Common myeloid progenitor, CD34-positive (primary cell): Measurements from ENCODE around the gene PSMF1.

Experiments
- CTCF ChIA-PET: fragments of 350-600 bp; sonication (Branson Sonifier 250); formaldehyde crosslinking; loops from one replicate; lab custom pipeline; 2021; ENCODE audit warnings: antibody characterized with exemption; lab: Charles Lee
- POLR2A ChIA-PET: fragments of 350-600 bp; sonication (Branson Sonifier 250); formaldehyde crosslinking; loops from one replicate; lab custom pipeline; 2021; ENCODE audit warnings: antibody characterized with exemption; lab: Charles Lee
- DNase-seq, 3 donors: peaks; one replicate each; pipeline versions ENCODE4 v3.0.0 to v3.0.0-alpha.2; 2013
- H3K27ac ChIP-seq, 2 experiments: 1 replicate in 1 of 2; 2 replicates in 1 of 2; pipeline ENCODE4 v1.7.0; 2013; ENCODE audit warnings: inconsistent platforms in 2 of 2, low read length in 2 of 2, mild to moderate bottlenecking in 2 of 2, low read depth in 1 of 2, moderate library complexity in 1 of 2; ENCODE audit not compliant: severe bottlenecking in 2 of 2, insufficient read depth in 1 of 2, poor library complexity in 1 of 2
- H3K27me3 ChIP-seq, 5 experiments: replicated peaks in 2 of 5; 1 replicate in 3 of 5; 2 replicates in 2 of 5; pipeline versions ENCODE4 v1.6.1 to v1.7.0; 2013; ENCODE audit warnings: low read length in 4 of 5, mild to moderate bottlenecking in 2 of 5, moderate library complexity in 2 of 5, inconsistent platforms in 1 of 5; ENCODE audit not compliant: insufficient read depth in 5 of 5, control insufficient read depth in 4 of 5
- H3K36me3 ChIP-seq, 4 experiments: 1 replicate in 2 of 4; 2 replicates in 2 of 4; pipeline versions ENCODE4 v1.6.1 to v1.7.0; 2013; ENCODE audit warnings: low read length in 3 of 4, control low read depth in 1 of 4, mild to moderate bottlenecking in 1 of 4; ENCODE audit not compliant: control insufficient read depth in 4 of 4, insufficient read depth in 4 of 4
- H3K4me1 ChIP-seq, 4 experiments: 1 replicate in 3 of 4; 2 replicates in 1 of 4; pipeline versions ENCODE4 v1.6.1 to v1.7.1; 2013; ENCODE audit warnings: low read length in 3 of 4, mild to moderate bottlenecking in 3 of 4, control low read depth in 1 of 4, inconsistent platforms in 1 of 4, moderate library complexity in 1 of 4; ENCODE audit not compliant: control insufficient read depth in 4 of 4, insufficient read depth in 4 of 4; ENCODE audit errors: control extremely low read depth in 1 of 4
- H3K4me3 ChIP-seq, 7 experiments: 1 replicate in 4 of 7; 2 replicates in 3 of 7; pipeline versions ENCODE4 v1.5.1 to v1.7.0; 2013; ENCODE audit warnings: mild to moderate bottlenecking in 7 of 7, low read length in 6 of 7, moderate library complexity in 6 of 7, inconsistent platforms in 2 of 7, low read depth in 2 of 7, control low read depth in 1 of 7; ENCODE audit not compliant: insufficient read depth in 4 of 7, control insufficient read depth in 1 of 7; ENCODE audit errors: extremely low read depth in 1 of 7
- H3K9me3 ChIP-seq, 5 experiments: 1 replicate in 4 of 5; 2 replicates in 1 of 5; pipeline versions ENCODE4 v1.6.1 to v1.7.1; 2013; ENCODE audit warnings: low read length in 4 of 5, mild to moderate bottlenecking in 2 of 5, inconsistent platforms in 1 of 5, low read depth in 1 of 5, moderate library complexity in 1 of 5; ENCODE audit not compliant: control insufficient read depth in 4 of 5, insufficient read depth in 2 of 5; ENCODE audit errors: control extremely low read depth in 1 of 5
- WGBS: methylation state at CpG from one replicate; pipeline ENCODE4 v1.1.5; 2013; ENCODE audit not compliant: insufficient coverage; 5-methylcytosine and 5-hydroxymethylcytosine counted together

PSMF1 gene

GRCh38 chr20:1086277-1087213 is 31.9 kb upstream of the PSMF1 start:
- Histone ChIP-seq H3K4me1 (peaks cover 0 to 16% (median 6%) of the 10 kb centered on the region in 4 experiments), H3K36me3 (no peaks in the 10 kb centered on the region), H3K27me3 (no peaks in the 10 kb centered on the region), H3K4me3 (no peak overlapping the region), H3K27ac (no peak overlapping the region), H3K9me3 (peaks cover 0 to 21% (median 3%) of the 10 kb centered on the region in 5 experiments)
- POLR2A ChIA-PET = no interaction called here
- CTCF ChIA-PET = interaction anchor here (2.3 kb wide), 1 partner anchor 22 kb away, joined by 6 read pairs; no protein-coding TSS in a partner anchor
- WGBS = 17% methylated on average over 1 of the region's 5 CpGs
- peak in 2 of 3 donors; percentile 11 to 33 for DNase-seq

- DNase-seq = peak in 2 of 3 donors; percentile 13 to 26
- ChIA-PET POLR2A (no interaction called here), CTCF (interaction anchor here (2.3 kb wide), 1 partner anchor 21 kb away, joined by 6 read pairs; no protein-coding TSS in a partner anchor)
- H3K27ac ChIP-seq = no peak overlapping the region
- H3K36me3 ChIP-seq = no peaks in the 10 kb centered on the region
- peaks cover 0 to 16% (median 6%) of the 10 kb centered on the region in 4 experiments for H3K4me1 ChIP-seq
- 76% methylated on average over 4 of the region's 4 CpGs for WGBS
- no peaks in the 10 kb centered on the region for H3K27me3 ChIP-seq
- peaks cover 0 to 26% (median 3%) of the 10 kb centered on the region in 5 experiments for H3K9me3 ChIP-seq
- no peak overlapping the region for H3K4me3 ChIP-seq
These were observed 31.0 kb upstream of the PSMF1 start for GRCh38 chr20:1087311-1087905.

- Histone ChIP-seq H3K36me3 (no peaks in the 10 kb centered on the region), H3K27ac (no peak overlapping the region), H3K9me3 (peaks cover 0 to 25% (median 5%) of the 10 kb centered on the region in 5 experiments), H3K4me1 (no peaks in the 10 kb centered on the region), H3K4me3 (no peak overlapping the region), H3K27me3 (no peaks in the 10 kb centered on the region)
- CTCF ChIA-PET = no interaction called here
- 100% methylated on average over 3 of the region's 6 CpGs for WGBS
- POLR2A ChIA-PET = no interaction called here
- DNase-seq = no peak
These were observed 23.7 kb upstream of the PSMF1 start for GRCh38 chr20:1094751-1095150.

GRCh38 chr20:1101533-1101932 is 16.9 kb upstream of the PSMF1 start:
- CTCF ChIA-PET = no interaction called here
- H3K27me3 ChIP-seq = no peaks in the 10 kb centered on the region
- H3K9me3 ChIP-seq = peaks cover 2 to 23% (median 5%) of the 10 kb centered on the region in 5 experiments
- H3K4me1 ChIP-seq = no peaks in the 10 kb centered on the region
- DNase-seq = no peak
- POLR2A ChIA-PET = no interaction called here
- H3K27ac ChIP-seq = no peak overlapping the region
- H3K4me3 ChIP-seq = no peak overlapping the region
- H3K36me3 ChIP-seq = no peaks in the 10 kb centered on the region

- ChIA-PET CTCF (no interaction called here), POLR2A (no interaction called here)
- Histone ChIP-seq H3K27ac (no peak overlapping the region), H3K4me1 (no peaks in the 10 kb centered on the region), H3K9me3 (peaks cover 2 to 23% (median 5%) of the 10 kb centered on the region in 5 experiments), H3K27me3 (no peaks in the 10 kb centered on the region), H3K4me3 (no peak overlapping the region), H3K36me3 (no peaks in the 10 kb centered on the region)
- DNase-seq = no peak
These were observed 16.4 kb upstream of the PSMF1 start for GRCh38 chr20:1102016-1102415.

- peaks cover 0 to 20% (median 2%) of the 10 kb centered on the region in 5 experiments for H3K9me3 ChIP-seq
- DNase-seq = no peak
- no peak overlapping the region for H3K4me3 ChIP-seq
- no peak overlapping the region for H3K27ac ChIP-seq
- POLR2A ChIA-PET = interaction anchor here (0.8 kb wide), 1 partner anchor 109 kb away, joined by 3 read pairs; no protein-coding TSS in a partner anchor
- no peaks in the 10 kb centered on the region for H3K36me3 ChIP-seq
- H3K4me1 ChIP-seq = no peaks in the 10 kb centered on the region
- WGBS = 96% methylated on average over 3 of the region's 3 CpGs
- CTCF ChIA-PET = interaction anchor here (0.8 kb wide), 2 partner anchors 84 to 109 kb away, joined by 3 read pairs; no protein-coding TSS in a partner anchor
- H3K27me3 ChIP-seq = no peaks in the 10 kb centered on the region
These were observed 14.7 kb upstream of the PSMF1 start for GRCh38 chr20:1103751-1104150.
